ENCODE data around the gene AKNAD1.
"Not testable (repeated sequence)": the region's sequence is repeated elsewhere in the genome, so short reads cannot be mapped to it uniquely, and the experiment has no call there.

AKNAD1 gene

GRCh38 chr1:108785264-108785663, 71.6 kb downstream of the AKNAD1 start:
- no peaks in the 10 kb centered on the region for H3K27me3 ChIP-seq (ENCODE audit: control insufficient read depth in 1 of 2, insufficient read depth in 2 of 2, low read length in 2 of 2)
- H3K27ac ChIP-seq (ENCODE audit: low read length) = no peak overlapping the region
- no peaks in the 10 kb centered on the region for H3K4me1 ChIP-seq (ENCODE audit: control insufficient read depth, insufficient read depth, low read length)
- H3K36me3 ChIP-seq (ENCODE audit: control insufficient read depth in 2 of 2, insufficient read depth in 2 of 2, low read length in 2 of 2) = peaks cover 20 to 23% of the 10 kb centered on the region in 2 donors
- H3K9ac ChIP-seq (ENCODE audit: low read length in 2 of 2) = no peak overlapping the region
- no peak overlapping the region for H3K4me3 ChIP-seq (ENCODE audit: low read length in 2 of 2)
- peaks cover 0 to 6% of the 10 kb centered on the region in 2 donors for H3K9me3 ChIP-seq (ENCODE audit: control insufficient read depth in 2 of 2, low read length in 2 of 2)

GRCh38 chr1:108781575-108781944, 75.3 kb downstream of the AKNAD1 start:
- H3K4me1 ChIP-seq (ENCODE audit: control insufficient read depth, insufficient read depth, low read length); H3K27me3 ChIP-seq (ENCODE audit: control insufficient read depth in 1 of 2, insufficient read depth in 2 of 2, low read length in 2 of 2); H3K27ac ChIP-seq (ENCODE audit: low read length); H3K9me3 ChIP-seq (ENCODE audit: control insufficient read depth in 2 of 2, low read length in 2 of 2); H3K9ac ChIP-seq (ENCODE audit: low read length in 2 of 2); H3K4me3 ChIP-seq (ENCODE audit: low read length in 2 of 2): not testable (repeated sequence)
- H3K36me3 ChIP-seq (ENCODE audit: control insufficient read depth in 2 of 2, insufficient read depth in 2 of 2, low read length in 2 of 2) = peaks cover 20 to 28% of the 10 kb centered on the region in 2 donors

- Histone ChIP-seq H3K36me3 (ENCODE audit: control insufficient read depth in 2 of 2, insufficient read depth in 2 of 2, low read length in 2 of 2) (peaks cover 22 to 28% of the 10 kb centered on the region in 2 donors), H3K27ac (ENCODE audit: low read length) (no peak overlapping the region)
These were observed 75.8 kb downstream of the AKNAD1 start for GRCh38 chr1:108780937-108781574.

GRCh38 chr1:108779455-108779854, 77.4 kb downstream of the AKNAD1 start:
- Histone ChIP-seq H3K4me1 (ENCODE audit: control insufficient read depth, insufficient read depth, low read length) (no peaks in the 10 kb centered on the region), H3K36me3 (ENCODE audit: control insufficient read depth in 2 of 2, insufficient read depth in 2 of 2, low read length in 2 of 2) (peaks cover 13 to 20% of the 10 kb centered on the region in 2 donors), H3K4me3 (ENCODE audit: low read length in 2 of 2) (no peak overlapping the region), H3K27ac (ENCODE audit: low read length) (no peak overlapping the region), H3K27me3 (ENCODE audit: control insufficient read depth in 1 of 2, insufficient read depth in 2 of 2, low read length in 2 of 2) (no peaks in the 10 kb centered on the region), H3K9me3 (ENCODE audit: control insufficient read depth in 2 of 2, low read length in 2 of 2) (no peaks in the 10 kb centered on the region), H3K9ac (ENCODE audit: low read length in 2 of 2) (no peak overlapping the region)

More at GRCh38 chr1:108780937-108781574, 75.8 kb downstream of the AKNAD1 start:
- H3K4me1 ChIP-seq (ENCODE audit: control insufficient read depth, insufficient read depth, low read length) = no peaks in the 10 kb centered on the region
- H3K4me3 ChIP-seq (ENCODE audit: low read length in 2 of 2) = no peak overlapping the region
- H3K27me3 ChIP-seq (ENCODE audit: control insufficient read depth in 1 of 2, insufficient read depth in 2 of 2, low read length in 2 of 2) = no peaks in the 10 kb centered on the region
- no peak overlapping the region for H3K9ac ChIP-seq (ENCODE audit: low read length in 2 of 2)
- H3K9me3 ChIP-seq (ENCODE audit: control insufficient read depth in 2 of 2, low read length in 2 of 2) = peaks cover 0 to 6% of the 10 kb centered on the region in 2 donors

GRCh38 chr1:108777839-108778238, 79.1 kb downstream of the AKNAD1 start:
- Histone ChIP-seq H3K4me3 (ENCODE audit: low read length in 2 of 2) (no peak overlapping the region), H3K9me3 (ENCODE audit: control insufficient read depth in 2 of 2, low read length in 2 of 2) (no peaks in the 10 kb centered on the region), H3K9ac (ENCODE audit: low read length in 2 of 2) (no peak overlapping the region), H3K27me3 (ENCODE audit: control insufficient read depth in 1 of 2, insufficient read depth in 2 of 2, low read length in 2 of 2) (no peaks in the 10 kb centered on the region), H3K27ac (ENCODE audit: low read length) (no peak overlapping the region), H3K36me3 (ENCODE audit: control insufficient read depth in 2 of 2, insufficient read depth in 2 of 2, low read length in 2 of 2) (peaks cover 11 to 23% of the 10 kb centered on the region in 2 donors), H3K4me1 (ENCODE audit: control insufficient read depth, insufficient read depth, low read length) (no peaks in the 10 kb centered on the region)

GRCh38 chr1:108767708-108768107, 89.2 kb downstream of the AKNAD1 start:
- H3K27me3 ChIP-seq (ENCODE audit: control insufficient read depth in 1 of 2, insufficient read depth in 2 of 2, low read length in 2 of 2) = no peaks in the 10 kb centered on the region
- H3K4me3 ChIP-seq (ENCODE audit: low read length in 2 of 2) = no peak overlapping the region
- no peaks in the 10 kb centered on the region for H3K9me3 ChIP-seq (ENCODE audit: control insufficient read depth in 2 of 2, low read length in 2 of 2)
- no peak overlapping the region for H3K9ac ChIP-seq (ENCODE audit: low read length in 2 of 2)
- H3K4me1 ChIP-seq (ENCODE audit: control insufficient read depth, insufficient read depth, low read length) = no peaks in the 10 kb centered on the region
- no peak overlapping the region for H3K27ac ChIP-seq (ENCODE audit: low read length)
- H3K36me3 ChIP-seq (ENCODE audit: control insufficient read depth in 2 of 2, insufficient read depth in 2 of 2, low read length in 2 of 2) = peaks cover 19 to 23% of the 10 kb centered on the region in 2 donors

GRCh38 chr1:108767115-108767514, 89.8 kb downstream of the AKNAD1 start:
- Histone ChIP-seq H3K27ac (ENCODE audit: low read length) (no peak overlapping the region), H3K36me3 (ENCODE audit: control insufficient read depth in 2 of 2, insufficient read depth in 2 of 2, low read length in 2 of 2) (peaks cover 19 to 25% of the 10 kb centered on the region in 2 donors), H3K9me3 (ENCODE audit: control insufficient read depth in 2 of 2, low read length in 2 of 2) (no peaks in the 10 kb centered on the region), H3K27me3 (ENCODE audit: control insufficient read depth in 1 of 2, insufficient read depth in 2 of 2, low read length in 2 of 2) (no peaks in the 10 kb centered on the region), H3K9ac (ENCODE audit: low read length in 2 of 2) (no peak overlapping the region), H3K4me1 (ENCODE audit: control insufficient read depth, insufficient read depth, low read length) (no peaks in the 10 kb centered on the region), H3K4me3 (ENCODE audit: low read length in 2 of 2) (no peak overlapping the region)

Data from stomach smooth muscle (tissue), 2 donors.